ENCODE results near the gene MAST3. TPM values are rescaled to one million over a fixed set of nuclear protein-coding genes. Genes with fewer than 3 reads are reported as not detected.

MAST3 gene
- total RNA-seq, 1 experiment from 2014 or later: 11.5 TPM

- TF ChIP-seq FOXP4 (CRISPR knock-in tag; IDR thresholded peaks at IDR 0.05) (no peak), ZNF138 (CRISPR knock-in tag; conservative IDR thresholded peaks at IDR 0.05) (no peak), ZNF281 (CRISPR knock-in tag; IDR thresholded peaks at IDR 0.05) (no peak), ZNF317 (CRISPR knock-in tag; IDR thresholded peaks at IDR 0.05; ENCODE audit: borderline replicate concordance, low read depth) (no peak), TEAD4 (CRISPR knock-in tag; IDR thresholded peaks at IDR 0.05) (no peak), ZBTB21 (CRISPR knock-in tag; IDR thresholded peaks at IDR 0.05; ENCODE audit: borderline replicate concordance) (no peak), NR3C1 (CRISPR knock-in tag; conservative IDR thresholded peaks at IDR 0.05; ENCODE audit: low read depth) (no peak), USF1 (CRISPR knock-in tag; IDR thresholded peaks at IDR 0.05) (no peak), RELA (CRISPR knock-in tag; IDR thresholded peaks at IDR 0.05; ENCODE audit: borderline replicate concordance) (no peak), AR (CRISPR knock-in tag; IDR thresholded peaks at IDR 0.05) (no peak), TP53 (CRISPR knock-in tag; IDR thresholded peaks at IDR 0.05) (no peak), KAT7 (CRISPR knock-in tag; IDR thresholded peaks at IDR 0.05; ENCODE audit: borderline replicate concordance) (no peak), GTF2I (CRISPR knock-in tag; conservative IDR thresholded peaks at IDR 0.05) (no peak), ZNF232 (CRISPR knock-in tag; IDR thresholded peaks at IDR 0.05) (no peak)
- TF ChIP-seq, protein P1, sequence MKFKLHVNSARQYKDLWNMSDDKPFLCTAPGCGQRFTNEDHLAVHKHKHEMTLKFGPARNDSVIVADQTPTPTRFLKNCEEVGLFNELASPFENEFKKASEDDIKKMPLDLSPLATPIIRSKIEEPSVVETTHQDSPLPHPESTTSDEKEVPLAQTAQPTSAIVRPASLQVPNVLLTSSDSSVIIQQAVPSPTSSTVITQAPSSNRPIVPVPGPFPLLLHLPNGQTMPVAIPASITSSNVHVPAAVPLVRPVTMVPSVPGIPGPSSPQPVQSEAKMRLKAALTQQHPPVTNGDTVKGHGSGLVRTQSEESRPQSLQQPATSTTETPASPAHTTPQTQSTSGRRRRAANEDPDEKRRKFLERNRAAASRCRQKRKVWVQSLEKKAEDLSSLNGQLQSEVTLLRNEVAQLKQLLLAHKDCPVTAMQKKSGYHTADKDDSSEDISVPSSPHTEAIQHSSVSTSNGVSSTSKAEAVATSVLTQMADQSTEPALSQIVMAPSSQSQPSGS (CRISPR knock-in tag; IDR thresholded peaks at IDR 0.05; ENCODE audit: borderline replicate concordance, low read depth): no peak
- TF ChIP-seq, protein P2, sequence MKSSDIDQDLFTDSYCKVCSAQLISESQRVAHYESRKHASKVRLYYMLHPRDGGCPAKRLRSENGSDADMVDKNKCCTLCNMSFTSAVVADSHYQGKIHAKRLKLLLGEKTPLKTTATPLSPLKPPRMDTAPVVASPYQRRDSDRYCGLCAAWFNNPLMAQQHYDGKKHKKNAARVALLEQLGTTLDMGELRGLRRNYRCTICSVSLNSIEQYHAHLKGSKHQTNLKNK (CRISPR knock-in tag; IDR thresholded peaks at IDR 0.05): no peak
- ChIA-PET POLR2A (no interaction called here), CTCF (no interaction called here)
- peaks cover 9% of the 10 kb centered on the region; the same call in 1 of the 2 replicates for H3K27me3 Mint-ChIP-seq (ENCODE audit: low read depth)
- no peaks in the 10 kb centered on the region for H3K36me3 Mint-ChIP-seq
- no peaks in the 10 kb centered on the region for H3K4me1 Mint-ChIP-seq
- DNase-seq (ENCODE audit: low spot score) (no peak), ATAC-seq (no peak)
- no peak overlapping the region for H3K27ac Mint-ChIP-seq
- peaks cover 12% of the 10 kb centered on the region for H3K9me3 Mint-ChIP-seq
- no peak overlapping the region for H3K4me3 Mint-ChIP-seq
Measured at GRCh38 chr19:18085702-18086457, 11.7 kb upstream of the MAST3 start.

Measured in WTC11 (cell line).